Fibroblast of lung (primary cell): Measurements from ENCODE around the gene LDLRAD3. TPM values are rescaled to one million over a fixed set of nuclear protein-coding genes. Genes with fewer than 3 reads are reported as not detected.
A peak's percentile ranks its signal among the peaks of the same experiment; 100 is the strongest.

ENCODE experiments used
- DNase-seq, 2 donors: peaks; one replicate each; pipeline versions ENCODE4 v3.0.0 to v3.0.0-alpha.2; 2010; ENCODE audit warnings: low read depth in 2 of 2
- H2AFZ ChIP-seq: 2 replicates; pipeline ENCODE4 v1.5.1; 2012; ENCODE audit warnings: low read length, control low read depth, inconsistent platforms
- H3K27ac ChIP-seq: 2 replicates; pipeline ENCODE4 v1.5.1; 2011; ENCODE audit warnings: low read length, control low read depth; ENCODE audit not compliant: insufficient read depth
- H3K27me3 ChIP-seq: 2 replicates; pipeline ENCODE4 v1.5.1; 2011; ENCODE audit warnings: mild to moderate bottlenecking, low read length; ENCODE audit not compliant: control insufficient read depth, insufficient read depth
- H3K36me3 ChIP-seq: 2 replicates; pipeline ENCODE4 v1.5.1; 2011; ENCODE audit warnings: low read length; ENCODE audit not compliant: control insufficient read depth, insufficient read depth
- H3K4me1 ChIP-seq: 2 replicates; pipeline ENCODE4 v1.5.1; 2011; ENCODE audit warnings: low read length; ENCODE audit not compliant: control insufficient read depth, insufficient read depth; ENCODE audit errors: extremely low read depth
- H3K4me2 ChIP-seq: 2 replicates; pipeline ENCODE4 v1.5.1; 2011; ENCODE audit warnings: low read length, control low read depth; ENCODE audit not compliant: insufficient read depth; ENCODE audit errors: extremely low read depth
- H3K4me3 ChIP-seq, 4 experiments: fragments of 200-600 bp in 1 of 4; sonication (generic) in 1 of 4; replicated peaks in 1 of 4; 2 replicates each; pipeline ENCODE4 v1.5.1; 2011 to 2016; ENCODE audit warnings: low read length in 4 of 4, low read depth in 3 of 4, mild to moderate bottlenecking in 3 of 4, control low read depth in 2 of 4, inconsistent platforms in 1 of 4, mixed read lengths in 1 of 4; ENCODE audit not compliant: insufficient read depth in 1 of 4; ENCODE audit errors: control extremely low read depth in 1 of 4
- H3K79me2 ChIP-seq: 2 replicates; pipeline ENCODE4 v1.5.1; 2012; ENCODE audit warnings: mild to moderate bottlenecking, low read length, inconsistent platforms; ENCODE audit not compliant: control insufficient read depth, insufficient read depth
- H3K9ac ChIP-seq: 2 replicates; pipeline ENCODE4 v1.5.1; 2011; ENCODE audit warnings: mild to moderate bottlenecking, low read length, control low read depth; ENCODE audit not compliant: insufficient read depth
- H3K9me3 ChIP-seq: 2 replicates; pipeline ENCODE4 v1.5.1; 2012; ENCODE audit warnings: low read depth, low read length; ENCODE audit not compliant: control insufficient read depth, insufficient read depth
- H4K20me1 ChIP-seq: 2 replicates; pipeline ENCODE4 v1.5.1; 2011; ENCODE audit warnings: low read length; ENCODE audit not compliant: control insufficient read depth, insufficient read depth; ENCODE audit errors: extremely low read depth
- CTCF ChIP-seq, 2 donors: IDR thresholded peaks in 1 of 2; conservative IDR thresholded peaks in 1 of 2; 1 replicate in 1 of 2; 2 replicates in 1 of 2; pipeline ENCODE4 v1.5.1; 2011 to 2012; ENCODE audit warnings: low read length in 2 of 2, control low read depth in 1 of 2, inconsistent platforms in 1 of 2, low read depth in 1 of 2, mild to moderate bottlenecking in 1 of 2
- EZH2 ChIP-seq: IDR thresholded peaks from 2 replicates; pipeline ENCODE4 v1.5.1; 2012; ENCODE audit warnings: low read length, control low read depth, mild to moderate bottlenecking; ENCODE audit errors: missing control alignments
- polyA plus RNA-seq, 2 donors: library from polyadenylated mRNA; depleted of rRNA in 1 of 2; stranded (reverse) in 1 of 2; unstranded in 1 of 2; fragments of >200 nt; gene quantifications; 2 replicates each; pipeline ENCODE4 v1.2.1, GENCODE V29; 2011 to 2012; ENCODE audit warnings: missing spikeins in 1 of 2
- total RNA-seq: library from RNA; depleted of rRNA; stranded (reverse); fragments of >200 nt; gene quantifications from 2 replicates; pipeline ENCODE4 v1.2.1, GENCODE V29; 2014

The LDLRAD3 gene
- total and polyA plus RNA-seq, 2 donors (not counting 1 experiment from before 2014, with no cell fraction given): 3.8 to 7.8 TPM

- H4K20me1 ChIP-seq: no peaks in the 10 kb centered on the region
- H2AFZ ChIP-seq: peak overlapping the region; percentile 42
- peak overlapping the region; percentile 53 for H3K9ac ChIP-seq
- peak overlapping the region; percentile 22 for H3K27ac ChIP-seq
- H3K79me2 ChIP-seq: peaks cover 3% of the 10 kb centered on the region
- peak overlapping the region; percentile 61 for H3K4me2 ChIP-seq
- TF ChIP-seq CTCF (conservative IDR thresholded peaks at IDR 0.05 in 1 of 2, IDR thresholded peaks at IDR 0.05 in 1 of 2; ENCODE audit: low read depth in 1 of 2, low read length in 2 of 2) (no peak), EZH2 (no peak)
- H3K4me1 ChIP-seq: peaks cover 6% of the 10 kb centered on the region
- peak overlapping the region; percentile 48 to 69 (median 62) for H3K4me3 ChIP-seq
- no peaks in the 10 kb centered on the region for H3K9me3 ChIP-seq
- H3K36me3 ChIP-seq: no peaks in the 10 kb centered on the region
- DNase-seq: no peak
- H3K27me3 ChIP-seq: no peaks in the 10 kb centered on the region
Measured at GRCh38 chr11:35943309-35943708, 553 bp upstream of the LDLRAD3 start.

GRCh38 chr11:35944503-35945136 lies 758 bp downstream of the LDLRAD3 start:
- peaks cover 3% of the 10 kb centered on the region for H3K79me2 ChIP-seq
- H4K20me1 ChIP-seq: no peaks in the 10 kb centered on the region
- peak; percentile 15 to 54 for DNase-seq
- peak overlapping the region; percentile 52 for H2AFZ ChIP-seq
- H3K27ac ChIP-seq: peak overlapping the region; percentile 18
- H3K9me3 ChIP-seq: no peaks in the 10 kb centered on the region
- no peaks in the 10 kb centered on the region for H3K36me3 ChIP-seq
- H3K9ac ChIP-seq: peak overlapping the region; percentile 62
- no peaks in the 10 kb centered on the region for H3K27me3 ChIP-seq
- peaks cover 6% of the 10 kb centered on the region for H3K4me1 ChIP-seq
- no peak for TF ChIP-seq EZH2
- no peak for TF ChIP-seq CTCF (conservative IDR thresholded peaks at IDR 0.05 in 1 of 2, IDR thresholded peaks at IDR 0.05 in 1 of 2; ENCODE audit: low read depth in 1 of 2, low read length in 2 of 2)
- peak overlapping the region; percentile 32 to 89 (median 78) for H3K4me3 ChIP-seq
- peak overlapping the region; percentile 80 for H3K4me2 ChIP-seq

- H3K79me2 ChIP-seq: peaks cover 3% of the 10 kb centered on the region
- H2AFZ ChIP-seq: no peak overlapping the region
Measured at GRCh38 chr11:35945137-35945518, 1.3 kb downstream of the LDLRAD3 start.

More at GRCh38 chr11:35945137-35945518, 1.3 kb downstream of the LDLRAD3 start:
- Histone ChIP-seq H3K9me3 (no peaks in the 10 kb centered on the region), H4K20me1 (no peaks in the 10 kb centered on the region), H3K4me2 (peak overlapping the region; percentile 80), H3K36me3 (no peaks in the 10 kb centered on the region), H3K27ac (no peak overlapping the region), H3K9ac (peak overlapping the region; percentile 62), H3K4me1 (peaks cover 6% of the 10 kb centered on the region), H3K4me3 (peak overlapping the region; percentile 32 to 89 (median 78)), H3K27me3 (no peaks in the 10 kb centered on the region)
- no peak for DNase-seq
- TF ChIP-seq EZH2 (no peak), CTCF (conservative IDR thresholded peaks at IDR 0.05 in 1 of 2, IDR thresholded peaks at IDR 0.05 in 1 of 2; ENCODE audit: low read depth in 1 of 2, low read length in 2 of 2) (no peak)
